Transverse colon (tissue), 4 donors: ENCODE measurements around the gene DNAJA3. TPM values are rescaled to one million over a fixed set of nuclear protein-coding genes. Genes with fewer than 3 reads are reported as not detected.

ENCODE experiments used
- DNase-seq: peaks from one replicate; pipeline ENCODE4 v3.0.0-alpha.2; 2019
- H3K27ac ChIP-seq, 4 donors: fragments of 200-600 bp; sonication (generic); 2 replicates each; pipeline ENCODE4 v1.5.1; 2016 to 2018; ENCODE audit warnings: inconsistent platforms in 4 of 4
- H3K27me3 ChIP-seq: fragments of 200-600 bp; sonication (generic); 2 replicates; pipeline ENCODE4 v1.5.1; 2017; ENCODE audit warnings: inconsistent platforms
- H3K36me3 ChIP-seq, 4 donors: fragments of 200-600 bp; sonication (generic); 2 replicates each; pipeline ENCODE4 v1.5.1; 2017 to 2019; ENCODE audit warnings: inconsistent platforms in 4 of 4
- H3K4me1 ChIP-seq, 4 donors: fragments of 200-600 bp; sonication (generic); 2 replicates each; pipeline ENCODE4 v1.5.1; 2017 to 2020; ENCODE audit warnings: inconsistent platforms in 4 of 4
- H3K4me3 ChIP-seq, 4 donors: fragments of 200-600 bp; sonication (generic); 1 replicate in 1 of 4; 2 replicates in 3 of 4; pipeline versions ENCODE4 v1.5.1 to v1.6.1; 2017 to 2019; ENCODE audit warnings: inconsistent platforms in 4 of 4
- H3K9me3 ChIP-seq, 2 donors: fragments of 200-600 bp; sonication (generic); 2 replicates each; pipeline ENCODE4 v1.5.1; 2017 to 2019; ENCODE audit warnings: inconsistent platforms in 2 of 2
- CTCF ChIP-seq, 5 experiments: fragments of 200-600 bp in 3 of 5; fragments of 450-650 bp in 2 of 5; sonication (generic) in 3 of 5; IDR thresholded peaks; 1 replicate in 2 of 5; 2 replicates in 3 of 5; pipeline ENCODE4 v1.5.1; 2016 to 2017; ENCODE audit warnings: antibody characterized with exemption in 5 of 5, inconsistent platforms in 3 of 5, mild to moderate bottlenecking in 2 of 5, moderate library complexity in 1 of 5
- EP300 ChIP-seq: sonication (generic); formaldehyde crosslinking; IDR thresholded peaks from one replicate; pipeline ENCODE4 v1.6.1; 2017; ENCODE audit warnings: antibody characterized with exemption, low read depth
- POLR2A ChIP-seq: fragments of 450-650 bp; IDR thresholded peaks from one replicate; pipeline ENCODE4 v1.6.1; 2016; ENCODE audit warnings: antibody characterized with exemption, mild to moderate bottlenecking, moderate library complexity
- POLR2AphosphoS5 ChIP-seq, 3 donors: sonication (generic); formaldehyde crosslinking; IDR thresholded peaks; one replicate each; pipeline ENCODE4 v1.6.1; 2016; ENCODE audit warnings: antibody characterized with exemption in 3 of 3
- WGBS, 2 donors: methylation state at CpG; one replicate each; pipeline ENCODE4 v1.1.5; 2018; ENCODE audit warnings: low coverage in 1 of 2; 5-methylcytosine and 5-hydroxymethylcytosine counted together
- in situ Hi-C, 4 donors: fragments of 200-750 bp; cut with MboI; loops; one replicate each; pipeline versions ENCODE4 v1.15.0 to v1.15.1; 2017; ENCODE audit warnings: low sequenced_read_pairs in 3 of 4, low pct_ligation_motif_present in 1 of 4, low pct_unique_long_range_greater_than_20kb in 1 of 4
- intact Hi-C: fragments of 100-400 bp; cut with DNase I; formaldehyde crosslinking; loops from one replicate; pipeline ENCODE4 v1.15.1; 2023; ENCODE audit warnings: low total_unique reads
- total RNA-seq, 4 donors: library from RNA; depleted of rRNA; stranded (reverse); fragments of >200 nt; gene quantifications; one replicate each; pipeline ENCODE4 v1.1.0, GENCODE V29; 2016

Gene DNAJA3
- total RNA-seq, 4 donors from 2014 or later: 49.0 to 126 (median 75.5) TPM

DNA sequence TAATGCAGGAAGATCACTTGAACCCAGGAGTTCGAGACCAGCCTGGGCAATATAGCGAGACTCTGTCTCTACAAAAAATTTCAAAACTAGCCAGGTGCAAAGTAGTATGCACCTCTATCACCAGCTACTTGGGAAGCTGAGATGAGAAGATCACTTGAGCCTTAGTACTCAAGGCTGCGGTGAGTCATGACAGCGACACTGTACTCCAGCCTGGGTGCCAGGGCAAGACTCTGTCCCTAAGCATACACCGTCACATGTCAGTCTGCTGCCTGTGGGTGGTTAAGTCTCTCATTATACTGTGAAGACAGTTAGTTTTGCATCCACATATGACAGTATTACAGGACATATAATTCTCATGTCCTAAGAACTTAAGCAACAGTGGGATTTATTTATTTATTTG lies 27.0 kb downstream of the DNAJA3 start:
- Histone ChIP-seq H3K36me3 (peaks cover 0 to 55% (median 25%) of the 10 kb centered on the region in 4 donors), H3K9me3 (no peaks in the 10 kb centered on the region), H3K27me3 (no peaks in the 10 kb centered on the region), H3K4me3 (no peak overlapping the region), H3K4me1 (no peaks in the 10 kb centered on the region), H3K27ac (no peak overlapping the region)
- in situ Hi-C loops (no loop called here), intact Hi-C loops (no loop called here)
- no peak for DNase-seq
- WGBS, 2 donors: 95 to 100% methylated on average over 1 to 5 of the region's 5 CpGs
- TF ChIP-seq EP300: no peak
- TF ChIP-seq CTCF (IDR thresholded peaks at IDR 0.05): no peak
- no peak for TF ChIP-seq POLR2A
- no peak for TF ChIP-seq POLR2AphosphoS5 (IDR thresholded peaks at IDR 0.05)

DNA sequence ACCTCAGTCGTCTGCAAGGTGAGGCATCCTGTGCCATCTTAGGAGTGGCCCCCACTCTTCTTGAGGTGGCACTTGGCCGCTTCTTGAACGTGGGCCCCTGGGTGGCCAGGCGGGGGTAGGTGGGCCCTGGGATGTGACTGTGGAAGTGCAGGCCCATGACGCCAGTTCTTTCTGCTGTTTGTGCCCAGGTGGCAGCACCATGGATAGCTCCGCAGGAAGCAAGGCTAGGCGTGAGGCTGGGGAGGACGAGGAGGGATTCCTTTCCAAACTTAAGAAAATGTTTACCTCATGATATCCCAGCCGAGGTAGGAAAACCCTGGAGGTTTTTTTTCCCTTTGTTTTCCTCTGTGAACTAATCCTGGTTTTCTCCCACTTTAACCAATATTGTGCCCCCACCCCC lies 29.0 kb downstream of the DNAJA3 start:
- TF ChIP-seq EP300 (no peak), CTCF (IDR thresholded peaks at IDR 0.05) (no peak), POLR2AphosphoS5 (IDR thresholded peaks at IDR 0.05) (no peak), POLR2A (no peak)
- Histone ChIP-seq H3K27ac (no peak overlapping the region), H3K9me3 (no peaks in the 10 kb centered on the region), H3K27me3 (no peaks in the 10 kb centered on the region), H3K4me1 (peaks cover 0 to 7% (median 0%) of the 10 kb centered on the region in 4 donors), H3K36me3 (peaks cover 0 to 46% (median 16%) of the 10 kb centered on the region in 4 donors), H3K4me3 (no peak overlapping the region)
- WGBS, 2 donors: 80% methylated on average over 9 of the region's 9 CpGs; no CpG with 5 or more reads in 1 of the 2 donors
- DNase-seq: no peak
- in situ Hi-C loops (no loop called here), intact Hi-C loops (no loop called here)

- DNase-seq: no peak
Measured at GRCh38 chr16:4455081-4455480, 29.4 kb downstream of the DNAJA3 start.

DNA sequence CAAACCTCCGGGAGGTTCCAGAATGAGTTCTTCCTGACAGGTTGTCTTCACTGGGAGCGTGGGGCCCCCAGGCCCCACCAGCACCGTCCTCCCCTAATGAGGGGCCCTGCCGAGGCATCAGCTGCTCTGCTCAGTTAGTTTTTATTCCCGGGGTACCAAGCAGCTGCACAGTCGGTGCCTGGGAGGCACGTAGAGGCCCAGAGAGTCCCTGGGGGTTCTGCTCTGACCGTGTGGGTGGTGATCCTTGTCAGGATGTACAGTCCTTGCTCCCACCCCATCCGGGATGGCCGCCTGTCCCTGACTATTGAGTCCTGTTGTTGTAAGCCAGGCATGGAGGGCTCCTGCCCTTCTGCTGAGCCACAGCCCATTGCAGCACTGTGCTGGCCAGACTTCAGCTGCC lies 30.3 kb downstream of the DNAJA3 start:
- TF ChIP-seq CTCF (IDR thresholded peaks at IDR 0.05) (no peak), POLR2A (no peak), POLR2AphosphoS5 (IDR thresholded peaks at IDR 0.05) (no peak), EP300 (no peak)
- Histone ChIP-seq H3K27ac (no peak overlapping the region), H3K9me3 (no peaks in the 10 kb centered on the region), H3K4me3 (no peak overlapping the region), H3K4me1 (peaks cover 0 to 7% (median 0%) of the 10 kb centered on the region in 4 donors), H3K27me3 (no peaks in the 10 kb centered on the region), H3K36me3 (peaks cover 0 to 32% (median 12%) of the 10 kb centered on the region in 4 donors)
- intact Hi-C loops: no loop called here
- no peak for DNase-seq
- in situ Hi-C loops: no loop called here
- WGBS, 2 donors: 80% methylated on average over 10 of the region's 10 CpGs; no CpG with 5 or more reads in 1 of the 2 donors

More at GRCh38 chr16:4455081-4455480, 29.4 kb downstream of the DNAJA3 start:
- H3K36me3 ChIP-seq: peaks cover 0 to 41% (median 14%) of the 10 kb centered on the region in 4 donors
- no peak overlapping the region for H3K27ac ChIP-seq
- H3K4me1 ChIP-seq: peaks cover 0 to 7% (median 0%) of the 10 kb centered on the region in 4 donors
- intact Hi-C loops (no loop called here), in situ Hi-C loops (no loop called here)
- H3K9me3 ChIP-seq: no peaks in the 10 kb centered on the region
- H3K4me3 ChIP-seq: no peak overlapping the region
- TF ChIP-seq POLR2A (no peak), EP300 (no peak), CTCF (IDR thresholded peaks at IDR 0.05) (no peak), POLR2AphosphoS5 (IDR thresholded peaks at IDR 0.05) (no peak)
- no peaks in the 10 kb centered on the region for H3K27me3 ChIP-seq
- 94% methylated on average over 14 of the region's 14 CpGs; no CpG with 5 or more reads in 1 of the 2 donors for WGBS, 2 donors
